AG04450 (cell line): ENCODE data around the gene SLC48A1. TPM values are rescaled to one million over a fixed set of nuclear protein-coding genes. Genes with fewer than 3 reads are reported as not detected.

ENCODE experiments used
- CTCF ChIA-PET: fragments of 300-600, 350-600 bp; formaldehyde crosslinking; extraction: SDS; loops from one replicate; lab custom pipeline; 2022; ENCODE audit warnings: antibody characterized with exemption, inconsistent platforms; lab: Charles Lee
- POLR2A ChIA-PET: fragments of 350-600 bp; formaldehyde crosslinking; extraction: SDS; loops from one replicate; lab custom pipeline; 2021; ENCODE audit warnings: antibody characterized with exemption, inconsistent platforms; lab: Yijun Ruan, JAX
- DNase-seq: peaks from one replicate; pipeline ENCODE4 v3.0.0-alpha.2; 2011; ENCODE audit warnings: low read depth, low spot score
- H3K27ac ChIP-seq: one replicate; pipeline ENCODE4 v1.5.1; 2012; ENCODE audit warnings: low read depth, low read length, control low read depth
- H3K27me3 ChIP-seq: one replicate; pipeline ENCODE4 v1.6.0; 2012; ENCODE audit warnings: low read length; ENCODE audit not compliant: control insufficient read depth, insufficient read depth
- H3K4me3 ChIP-seq: 2 replicates; pipeline ENCODE4 v1.5.1; 2011; ENCODE audit warnings: mild to moderate bottlenecking, low read depth, low read length, control low read depth
- H3K9me3 ChIP-seq: 2 replicates; pipeline ENCODE4 v1.5.1; 2012; ENCODE audit warnings: low read length; ENCODE audit not compliant: control insufficient read depth, insufficient read depth
- CTCF ChIP-seq: IDR thresholded peaks from 2 replicates; pipeline ENCODE4 v1.5.1; 2011; ENCODE audit warnings: low read depth, low read length, control low read depth, inconsistent platforms
- polyA plus RNA-seq: library from polyadenylated mRNA; depleted of rRNA; stranded (reverse); fragments of >200 nt; gene quantifications from 2 replicates; pipeline ENCODE4 v1.2.3, GENCODE V29; 2011; rRNA removed

The SLC48A1 gene
- polyA plus RNA-seq, 1 experiment, result 7.8 TPM

- DNase-seq, result no peak
- TF ChIP-seq CTCF, result no peak
- CTCF ChIA-PET, result interaction anchor here (0.9 to 6.3 kb wide), 5 partner anchors 9 to 120 kb away, joined by 3 to 60 read pairs (median 5); no protein-coding TSS in a partner anchor
- H3K4me3 ChIP-seq, result no peak overlapping the region
- POLR2A ChIA-PET, result interaction anchor here (1.1 to 2.3 kb wide), 3 partner anchors 9 to 17 kb away, joined by 3 to 15 read pairs (median 4); no protein-coding TSS in a partner anchor
- no peak overlapping the region for H3K27ac ChIP-seq
- no peaks in the 10 kb centered on the region for H3K27me3 ChIP-seq
- H3K9me3 ChIP-seq, result no peaks in the 10 kb centered on the region
Measured at GRCh38 chr12:47829584-47829983, 56.5 kb downstream of the SLC48A1 start.

Other genes with a start within 250 kb of the SLC48A1 start
- gene RPAP3, start 67.2 kb upstream of the SLC48A1 start, polyA plus RNA-seq, result 18.5 and 28.2 TPM in 2 replicates
- gene ENDOU, start 47.7 kb upstream of the SLC48A1 start, polyA plus RNA-seq, result 0.07 and 0.10 TPM in 2 replicates
- gene RAPGEF3, start 14.4 kb upstream of the SLC48A1 start, polyA plus RNA-seq, result 1.7 and 2.1 TPM in 2 replicates
- gene HDAC7, start 46.7 kb downstream of the SLC48A1 start, polyA plus RNA-seq, result 17.1 and 22.1 TPM in 2 replicates
- 11.9 and 13.6 TPM in 2 replicates for gene VDR, start 131.8 kb downstream of the SLC48A1 start, polyA plus RNA-seq
- 93.7 and 96.3 TPM in 2 replicates for gene TMEM106C, start 190.4 kb downstream of the SLC48A1 start, polyA plus RNA-seq
- gene COL2A1, start 231.2 kb downstream of the SLC48A1 start, polyA plus RNA-seq, result not detected in 2 replicates